Suprapubic skin (tissue), 3 donors: ENCODE measurements around the gene ARL4D.

Source experiments
- CTCF ChIP-seq, 2 donors: fragments of 200-600 bp in 1 of 2; fragments of 450-650 bp in 1 of 2; sonication (generic) in 1 of 2; IDR thresholded peaks; one replicate each; pipeline ENCODE4 v1.5.1; 2016 to 2019; ENCODE audit warnings: antibody characterized with exemption in 2 of 2, mild to moderate bottlenecking in 1 of 2, moderate library complexity in 1 of 2
- POLR2A ChIP-seq, 2 donors: fragments of 450-650 bp; IDR thresholded peaks; one replicate each; pipeline ENCODE4 v1.6.1; 2017; ENCODE audit warnings: antibody characterized with exemption in 2 of 2, mild to moderate bottlenecking in 2 of 2, moderate library complexity in 2 of 2

GRCh38 chr17:43410557-43411368, 12.0 kb downstream of the ARL4D start:
- TF ChIP-seq POLR2A (IDR thresholded peaks at IDR 0.05), result no peak
- no peak for TF ChIP-seq CTCF (IDR thresholded peaks at IDR 0.05)
